K562 (cell line): ENCODE results near the gene DYNLT2. TPM values are rescaled to one million over a fixed set of nuclear protein-coding genes. Genes with fewer than 3 reads are reported as not detected.

Source experiments
- ATAC-seq: fragments of 200-7000 bp; cut with Tn5 transposase; 3 replicates; pipeline ENCODE4 v1.9.1; 2020; ENCODE audit warnings: moderate library complexity
- BruUV-seq: library from RNA; stranded (reverse); fragments of 400-500 nt; replicated peaks from 2 replicates; lab custom pipeline; 2021; lab: Mats Ljungman, UMichigan
- CTCF ChIA-PET: fragments of 300-600 bp; formaldehyde crosslinking; extraction: SDS; loops from one replicate; lab custom pipeline; 2021; ENCODE audit warnings: low intra/inter-chr PET ratio; lab: Yijun Ruan, JAX
- POLR2A ChIA-PET: fragments of 300-600, 350-650 bp; sonication (Branson Sonifier 250); formaldehyde crosslinking; extraction: SDS; loops from one replicate; lab custom pipeline; 2021; ENCODE audit warnings: antibody characterized with exemption, inconsistent platforms; lab: Yijun Ruan, JAX
- DNase-seq, 4 experiments: peaks; one replicate each; pipeline versions ENCODE4 v3.0.0 to v3.0.0-alpha.2; 2011 to 2018; ENCODE audit warnings: low spot score in 3 of 4, mixed read lengths in 3 of 4; ENCODE audit errors: extremely low read depth in 1 of 4
- FAIRE-seq: peaks from 2 replicates; lab custom pipeline; 2011; peaks lifted over from hg19 to GRCh38; lab: Jason Lieb, UNC
- H2AFZ ChIP-seq: 2 replicates; pipeline ENCODE4 v1.6.0; 2011; ENCODE audit warnings: low read depth, low read length, control low read depth, inconsistent platforms
- H3K27ac ChIP-seq: fragments of 200-600 bp; 3 replicates; pipeline ENCODE4 v1.8.0; 2011; ENCODE audit warnings: low read depth, mild to moderate bottlenecking, control low read depth, inconsistent platforms, low read length, moderate library complexity, mixed read lengths; ENCODE audit errors: extremely low read depth
- H3K27me3 ChIP-seq, 2 experiments: fragments of 300-600 bp in 1 of 2; 2 replicates in 1 of 2; 3 replicates in 1 of 2; pipeline versions ENCODE4 v1.6.0 to v1.8.0; 2011; ENCODE audit warnings: inconsistent platforms in 2 of 2, low read length in 2 of 2, mild to moderate bottlenecking in 1 of 2, mixed read lengths in 1 of 2, moderate library complexity in 1 of 2; ENCODE audit not compliant: control insufficient read depth in 2 of 2, insufficient read depth in 2 of 2
- H3K36me3 ChIP-seq: fragments of 300-600 bp; 3 replicates; pipeline ENCODE4 v1.8.0; 2011; ENCODE audit warnings: mild to moderate bottlenecking, low read length, inconsistent platforms; ENCODE audit not compliant: control insufficient read depth, insufficient read depth
- H3K4me1 ChIP-seq, 2 experiments: fragments of 200-600 bp in 1 of 2; replicated peaks in 1 of 2; 2 replicates in 1 of 2; 3 replicates in 1 of 2; pipeline versions ENCODE4 v1.5.1 to v1.8.0; 2011; ENCODE audit warnings: inconsistent platforms in 2 of 2, low read length in 2 of 2, mild to moderate bottlenecking in 1 of 2, mixed read lengths in 1 of 2, moderate library complexity in 1 of 2; ENCODE audit not compliant: control insufficient read depth in 2 of 2, insufficient read depth in 2 of 2
- H3K4me2 ChIP-seq: 2 replicates; pipeline ENCODE4 v1.6.1; 2011; ENCODE audit warnings: low read length, control low read depth, inconsistent platforms, mixed read lengths; ENCODE audit not compliant: insufficient read depth
- H3K4me3 ChIP-seq: fragments of 200-600 bp; sonication (generic), shearing (Covaris generic); 2 replicates; pipeline ENCODE4 v1.5.1; 2016; ENCODE audit warnings: control low read depth, inconsistent platforms
- H3K79me2 ChIP-seq: fragments of 200-600 bp; 3 replicates; pipeline ENCODE4 v1.8.0; 2011; ENCODE audit warnings: low read length, inconsistent platforms; ENCODE audit not compliant: control insufficient read depth, insufficient read depth
- H3K9ac ChIP-seq, 2 experiments: 2 replicates each; pipeline versions ENCODE4 v1.6.0 to v1.6.1; 2011; ENCODE audit warnings: low read depth in 2 of 2, low read length in 2 of 2, control low read depth in 1 of 2, inconsistent platforms in 1 of 2, mild to moderate bottlenecking in 1 of 2, mixed read lengths in 1 of 2; ENCODE audit not compliant: insufficient read depth in 1 of 2
- H3K9me1 ChIP-seq: one replicate; pipeline ENCODE4 v1.6.0; 2011; ENCODE audit warnings: inconsistent platforms, mild to moderate bottlenecking, low read length, moderate library complexity; ENCODE audit not compliant: control insufficient read depth, insufficient read depth
- H3K9me3 ChIP-seq: replicated peaks from 2 replicates; pipeline ENCODE4 v1.5.1; 2011; ENCODE audit warnings: low read depth, low read length, inconsistent platforms; ENCODE audit not compliant: control insufficient read depth, insufficient read depth
- H4K20me1 ChIP-seq: replicated peaks from 2 replicates; pipeline ENCODE4 v1.6.1; 2011; ENCODE audit warnings: low read length, inconsistent platforms, mixed read lengths; ENCODE audit not compliant: control insufficient read depth, insufficient read depth
- ASH1L ChIP-seq: fragments of 450-650 bp; IDR thresholded peaks from 2 replicates; pipeline ENCODE4 v1.6.1; 2018; ENCODE audit warnings: borderline replicate concordance, mild to moderate bottlenecking, low read depth; ENCODE audit not compliant: partially characterized antibody
- ESRRA ChIP-seq: fragments of 450-650 bp; IDR thresholded peaks from 2 replicates; pipeline ENCODE4 v1.6.1; 2014; ENCODE audit warnings: low read depth, mild to moderate bottlenecking, moderate library complexity, borderline replicate concordance
- GTF2F1 ChIP-seq: IDR thresholded peaks from 2 replicates; pipeline ENCODE4 v1.6.1; 2011; ENCODE audit warnings: low read depth, low read length, improper control_type of control experiment
- HNRNPL ChIP-seq: fragments of 200-400 bp; formaldehyde crosslinking; IDR thresholded peaks from 2 replicates; pipeline ENCODE4 v1.6.1; 2017; ENCODE audit warnings: low read depth, mild to moderate bottlenecking, low read length
- KAT8 ChIP-seq: fragments of 450-650 bp; IDR thresholded peaks from 2 replicates; pipeline ENCODE4 v1.6.1; 2016; ENCODE audit warnings: low read depth, mild to moderate bottlenecking
- MYNN ChIP-seq, 2 experiments: sonication (generic); formaldehyde crosslinking in 1 of 2; IDR thresholded peaks; 2 replicates each; pipeline versions ENCODE4 v1.5.0 to v1.6.1; 2016 to 2020; ENCODE audit warnings: antibody characterized with exemption in 1 of 2, missing genetic modification reagents in 1 of 2
- PREB ChIP-seq: sonication (generic); formaldehyde crosslinking; IDR thresholded peaks from 2 replicates; pipeline ENCODE4 v1.8.1; 2023; ENCODE audit warnings: mild to moderate bottlenecking, missing genetic modification reagents
- PYGO2 ChIP-seq: fragments of 450-650 bp; IDR thresholded peaks from 2 replicates; pipeline ENCODE4 v1.6.1; 2016; ENCODE audit warnings: mild to moderate bottlenecking, missing genetic modification characterization, moderate library complexity, missing compliant biosample characterization
- RAD51 ChIP-seq: fragments of 450-650 bp; IDR thresholded peaks from 2 replicates; pipeline ENCODE4 v1.7.1; 2016; ENCODE audit warnings: low read depth, mild to moderate bottlenecking, borderline replicate concordance
- RNF2 ChIP-seq: sonication (generic); IDR thresholded peaks from 2 replicates; pipeline ENCODE4 v1.6.1; 2016
- ZNF217 ChIP-seq: sonication (generic); formaldehyde crosslinking; IDR thresholded peaks from 2 replicates; pipeline ENCODE4 v1.8.0; 2022; ENCODE audit warnings: mild to moderate bottlenecking, missing genetic modification reagents
- WGBS: fragments of 100-300 bp; shearing (Covaris generic); methylation state at CpG from one replicate; pipeline ENCODE4 v1.1.6; 2016; ENCODE audit warnings: low coverage, mixed read lengths; ENCODE audit not compliant: insufficient coverage; ENCODE audit errors: missing lambda C conversion rate; 5-methylcytosine and 5-hydroxymethylcytosine counted together
- in situ Hi-C: fragments of 300-500 bp; cut with MboI; formaldehyde crosslinking; loops from 4 replicates; pipeline ENCODE4 v1.15.0; 2018; ENCODE audit warnings: inconsistent platforms, mixed read lengths
- intact Hi-C: fragments of 100-400 bp; cut with micrococcal nuclease; formaldehyde crosslinking; loops from 2 replicates; pipeline ENCODE4 v1.14.2; 2022
- polyA plus RNA-seq, 8 experiments: library from polyadenylated mRNA; depleted of rRNA in 4 of 8; stranded (reverse) in 5 of 8; unstranded in 3 of 8; fragments of >200 nt; fragmentation: Nextera tagmentation in 2 of 8; fragmentation: Illumina TruSeq in 1 of 8; extraction: Ambion mirVana in 2 of 8; extraction: Trizol in 1 of 8; gene quantifications; 2 replicates each; pipeline versions ENCODE4 v1.2.1 to v1.2.3, GENCODE V29; 2011 to 2014; ENCODE audit warnings: inconsistent platforms in 1 of 8, missing spikeins in 1 of 8
- total RNA-seq, 7 experiments: library from RNA; depleted of rRNA in 6 of 7; stranded (reverse); fragments of >200 nt in 6 of 7; fragmentation: Illumina TruSeq in 2 of 7; extraction: Trizol in 2 of 7; gene quantifications; 2 replicates each; pipeline versions ENCODE4 v1.2.1 to v1.2.3, GENCODE V29; 2011 to 2021; ENCODE audit warnings: low replicate concordance in 1 of 7
- TF ChIP-seq, protein P1 (sequence below): fragments of 250-450 bp; sonication (Bioruptor Pico); IDR thresholded peaks from 2 replicates; pipeline ENCODE4 v1.8.0; 2022; ENCODE audit warnings: moderate library complexity, mild to moderate bottlenecking, inconsistent platforms

The DYNLT2 gene
- total and polyA plus RNA-seq, 9 of the 15 experiments (the other 6 are each of a cell fraction or from before 2014, with no cell fraction given): 2.0 to 12.8 (median 6.3) TPM

DNA sequence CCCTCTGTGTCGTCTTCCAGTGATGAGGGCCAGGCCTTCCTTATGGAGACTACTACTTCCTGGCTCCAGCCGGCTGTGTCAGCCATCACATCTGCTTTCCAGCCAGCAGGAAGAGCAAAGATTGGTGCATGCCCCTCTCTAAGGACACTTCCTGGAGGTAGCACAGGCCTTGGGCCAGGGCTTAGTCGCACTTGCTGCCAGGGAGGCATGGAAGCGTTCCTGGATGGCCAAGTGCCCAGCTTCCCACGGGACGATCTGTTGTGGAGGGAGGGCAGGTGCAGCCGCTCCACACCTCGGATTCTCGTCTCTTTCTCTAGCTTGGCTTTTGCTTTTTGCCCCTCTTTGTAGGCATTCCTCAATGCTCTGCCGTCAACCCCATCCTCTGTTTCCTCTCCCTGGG is 11.9 kb upstream of the DYNLT2 start:
- Histone ChIP-seq H3K79me2 (no peaks in the 10 kb centered on the region), H3K9ac (peak overlapping the region in 1 of 2 experiments; percentile 33; a peak in 2 of 4 replicates), H4K20me1 (no peaks in the 10 kb centered on the region), H3K4me3 (no peak overlapping the region), H3K36me3 (peaks cover 70% of the 10 kb centered on the region), H2AFZ (no peak overlapping the region), H3K27me3 (no peaks in the 10 kb centered on the region), H3K4me2 (no peak overlapping the region), H3K9me1 (no peaks in the 10 kb centered on the region), H3K9me3 (no peaks in the 10 kb centered on the region), H3K27ac (no peak overlapping the region), H3K4me1 (no peaks in the 10 kb centered on the region)
- ATAC-seq (no peak), FAIRE-seq (no peak), DNase-seq (no peak)
- TF ChIP-seq ZNF217: no peak
- no peak for TF ChIP-seq KAT8
- TF ChIP-seq HNRNPL: no peak
- TF ChIP-seq RAD51: no peak
- no peak for TF ChIP-seq PREB (CRISPR knock-in tag)
- TF ChIP-seq, protein P1, sequence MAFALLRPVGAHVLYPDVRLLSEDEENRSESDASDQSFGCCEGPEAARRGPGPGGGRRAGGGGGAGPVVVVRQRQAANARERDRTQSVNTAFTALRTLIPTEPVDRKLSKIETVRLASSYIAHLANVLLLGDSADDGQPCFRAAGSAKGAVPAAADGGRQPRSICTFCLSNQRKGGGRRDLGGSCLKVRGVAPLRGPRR: no peak
- TF ChIP-seq MYNN (IDR thresholded peaks at IDR 0.05): no peak
- no peak for TF ChIP-seq MYNN (CRISPR knock-in tag; IDR thresholded peaks at IDR 0.05)
- no peak for TF ChIP-seq ASH1L
- TF ChIP-seq RNF2: no peak
- TF ChIP-seq ESRRA: no peak
- TF ChIP-seq GTF2F1: no peak
- TF ChIP-seq PYGO2: no peak
- 78% methylated on average over 9 of the region's 10 CpGs for WGBS
- in situ Hi-C loops (no loop called here), intact Hi-C loops (no loop called here)
- no TSS peak for BruUV-seq
- ChIA-PET POLR2A (interaction anchor here (0.7 to 1.4 kb wide), 4 partner anchors 10 to 12 kb away, joined by 4 read pairs; partner anchors contain the start of genes DYNLT2 and ERMARD), CTCF (no interaction called here)
